ENCODE measurements around the gene CDH1.

DNA sequence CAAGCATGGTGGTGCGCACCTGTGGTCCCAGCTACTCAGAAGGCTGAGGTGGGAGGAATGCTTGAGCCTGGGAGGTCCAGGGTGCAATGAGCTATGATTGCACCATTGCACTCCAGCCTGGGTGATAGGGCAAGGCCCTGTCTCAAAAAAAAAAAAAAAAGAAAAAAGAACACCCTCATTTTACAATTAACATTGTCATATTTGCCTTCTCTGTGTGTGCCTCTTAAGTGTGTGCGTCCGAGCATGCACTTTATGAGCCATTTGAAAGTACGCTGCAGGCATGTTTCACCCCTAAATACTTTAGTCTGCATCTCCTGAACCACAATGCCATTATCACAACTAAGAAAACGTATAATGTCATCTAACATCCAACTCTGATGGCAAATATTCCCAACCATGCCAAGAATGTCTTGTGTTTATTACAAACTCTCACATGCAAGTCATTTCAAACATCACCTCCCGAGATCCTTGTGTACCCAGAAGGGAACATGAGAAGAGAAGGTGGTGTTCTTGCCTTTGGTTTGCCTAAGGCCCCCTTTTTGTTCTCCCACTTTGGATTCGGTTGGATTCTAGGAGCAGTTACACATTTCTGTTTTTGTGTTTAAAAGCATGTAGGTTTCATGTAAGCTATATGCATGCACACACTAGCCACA, 38.0 kb downstream of the CDH1 start:
- no peak for TF ChIP-seq POLR2A (IDR thresholded peaks at IDR 0.05)
- TF ChIP-seq CTCF (IDR thresholded peaks at IDR 0.05), result no peak
